ENCODE results near the gene SMR3B.

DNA sequence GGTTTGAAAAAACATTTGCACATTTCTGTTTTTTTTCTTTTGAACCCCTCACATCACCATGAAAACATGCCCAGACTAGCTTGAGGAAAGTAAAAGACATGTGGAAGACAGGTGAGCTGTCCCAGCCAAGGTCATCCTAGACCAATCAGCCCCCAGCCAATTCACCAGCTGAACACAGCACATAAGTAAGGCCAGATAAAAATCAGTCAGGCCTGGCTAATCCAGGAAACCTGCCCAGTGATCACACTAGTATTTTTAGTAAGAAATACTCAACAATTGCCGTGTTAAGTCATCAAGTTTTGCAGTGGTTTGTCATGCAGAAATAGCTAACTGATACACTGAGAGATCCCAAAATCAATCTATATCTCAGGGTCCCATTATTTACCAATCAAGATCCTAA lies 26.7 kb upstream of the SMR3B start:
- TF ChIP-seq, protein P1, sequence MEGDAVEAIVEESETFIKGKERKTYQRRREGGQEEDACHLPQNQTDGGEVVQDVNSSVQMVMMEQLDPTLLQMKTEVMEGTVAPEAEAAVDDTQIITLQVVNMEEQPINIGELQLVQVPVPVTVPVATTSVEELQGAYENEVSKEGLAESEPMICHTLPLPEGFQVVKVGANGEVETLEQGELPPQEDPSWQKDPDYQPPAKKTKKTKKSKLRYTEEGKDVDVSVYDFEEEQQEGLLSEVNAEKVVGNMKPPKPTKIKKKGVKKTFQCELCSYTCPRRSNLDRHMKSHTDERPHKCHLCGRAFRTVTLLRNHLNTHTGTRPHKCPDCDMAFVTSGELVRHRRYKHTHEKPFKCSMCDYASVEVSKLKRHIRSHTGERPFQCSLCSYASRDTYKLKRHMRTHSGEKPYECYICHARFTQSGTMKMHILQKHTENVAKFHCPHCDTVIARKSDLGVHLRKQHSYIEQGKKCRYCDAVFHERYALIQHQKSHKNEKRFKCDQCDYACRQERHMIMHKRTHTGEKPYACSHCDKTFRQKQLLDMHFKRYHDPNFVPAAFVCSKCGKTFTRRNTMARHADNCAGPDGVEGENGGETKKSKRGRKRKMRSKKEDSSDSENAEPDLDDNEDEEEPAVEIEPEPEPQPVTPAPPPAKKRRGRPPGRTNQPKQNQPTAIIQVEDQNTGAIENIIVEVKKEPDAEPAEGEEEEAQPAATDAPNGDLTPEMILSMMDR (IDR thresholded peaks at IDR 0.05): no peak
- no peak for TF ChIP-seq EZH2 (IDR thresholded peaks at IDR 0.05; ENCODE audit: borderline replicate concordance, insufficient read depth, low read depth, low read length, poor library complexity, severe bottlenecking)

Measured in B cell (primary cell).